HepG2 (cell line): ENCODE results near the gene SIRT7. TPM values are rescaled to one million over a fixed set of nuclear protein-coding genes. Genes with fewer than 3 reads are reported as not detected.

ENCODE experiments used
- ARID4A ChIP-seq: sonication (generic); formaldehyde crosslinking; IDR thresholded peaks from 2 replicates; pipeline ENCODE4 v1.5.0; 2020; ENCODE audit warnings: mild to moderate bottlenecking, missing genetic modification reagents, borderline replicate concordance
- CREBL2 ChIP-seq: sonication (generic); formaldehyde crosslinking; IDR thresholded peaks from 2 replicates; pipeline ENCODE4 v1.8.1; 2023; ENCODE audit warnings: missing genetic modification reagents, mild to moderate bottlenecking, borderline replicate concordance
- DNMT3B ChIP-seq: conservative IDR thresholded peaks from 2 replicates; pipeline ENCODE4 v1.6.1; 2016; ENCODE audit warnings: missing biosample characterization, control low read depth
- EHMT2 ChIP-seq: fragments of 200-600 bp; sonication (generic); IDR thresholded peaks from 2 replicates; pipeline ENCODE4 v1.7.0; 2017; ENCODE audit warnings: antibody characterized with exemption, low read depth, low read length, borderline replicate concordance
- HNRNPH1 ChIP-seq: fragments of 200-400 bp; formaldehyde crosslinking; optimal IDR thresholded peaks from 2 replicates; pipeline ENCODE3; 2017; ENCODE audit warnings: mild to moderate bottlenecking, low read depth, low read length
- KLF9 ChIP-seq: IDR thresholded peaks from 2 replicates; pipeline ENCODE4 v1.6.1; 2016; ENCODE audit warnings: low read depth
- MTF2 ChIP-seq: sonication (generic); formaldehyde crosslinking; IDR thresholded peaks from 2 replicates; pipeline ENCODE4 v1.5.0; 2020; ENCODE audit warnings: missing genetic modification reagents, borderline replicate concordance
- TCF7L2 ChIP-seq: IDR thresholded peaks from 2 replicates; pipeline ENCODE4 v1.6.1; 2011; ENCODE audit warnings: mild to moderate bottlenecking, low read depth, low read length, moderate library complexity
- ZNF263 ChIP-seq: sonication (generic); formaldehyde crosslinking; IDR thresholded peaks from 2 replicates; pipeline ENCODE4 v1.4.0; 2020; ENCODE audit warnings: missing genetic modification reagents
- ZNF547 ChIP-seq: sonication (generic); formaldehyde crosslinking; IDR thresholded peaks from 2 replicates; pipeline ENCODE4 v1.5.1; 2020; ENCODE audit warnings: mild to moderate bottlenecking, missing genetic modification reagents
- ZNF879 ChIP-seq: sonication (generic); formaldehyde crosslinking; IDR thresholded peaks from 2 replicates; pipeline ENCODE4 v1.8.1; 2023; ENCODE audit warnings: missing genetic modification reagents
- polyA plus RNA-seq, 8 experiments: library from polyadenylated mRNA; depleted of rRNA in 3 of 8; stranded (reverse) in 7 of 8; unstranded in 1 of 8; fragments of >200 nt; fragmentation: Illumina TruSeq in 4 of 8; extraction: Trizol in 4 of 8; gene quantifications; 2 replicates each; pipeline versions ENCODE4 v1.2.1 to v1.2.3, GENCODE V29; 2011 to 2016; ENCODE audit warnings: low read depth in 4 of 8, missing spikeins in 1 of 8, mixed read lengths in 1 of 8; ENCODE audit not compliant: insufficient read depth in 1 of 8
- total RNA-seq, 5 experiments: library from RNA; depleted of rRNA; stranded (reverse); fragments of >200 nt; fragmentation: Illumina TruSeq; extraction: Trizol; gene quantifications; 2 replicates each; pipeline ENCODE4 v1.2.3, GENCODE V29; 2016; ENCODE audit warnings: low read depth in 1 of 5
- TF ChIP-seq, protein P1 (sequence below): sonication (generic); formaldehyde crosslinking; IDR thresholded peaks from 2 replicates; pipeline ENCODE4 v1.5.0; 2020; ENCODE audit warnings: mild to moderate bottlenecking, missing genetic modification reagents, borderline replicate concordance
- TF ChIP-seq, protein P2 (sequence below): sonication (generic); formaldehyde crosslinking; IDR thresholded peaks from 2 replicates; pipeline ENCODE4 v1.5.0; 2020; ENCODE audit warnings: mild to moderate bottlenecking, missing genetic modification reagents

The SIRT7 gene
- total and polyA plus RNA-seq, 2 of the 13 experiments (the other 11 are each of a cell fraction or from before 2014, with no cell fraction given) = 8.3 to 24.8 TPM

DNA sequence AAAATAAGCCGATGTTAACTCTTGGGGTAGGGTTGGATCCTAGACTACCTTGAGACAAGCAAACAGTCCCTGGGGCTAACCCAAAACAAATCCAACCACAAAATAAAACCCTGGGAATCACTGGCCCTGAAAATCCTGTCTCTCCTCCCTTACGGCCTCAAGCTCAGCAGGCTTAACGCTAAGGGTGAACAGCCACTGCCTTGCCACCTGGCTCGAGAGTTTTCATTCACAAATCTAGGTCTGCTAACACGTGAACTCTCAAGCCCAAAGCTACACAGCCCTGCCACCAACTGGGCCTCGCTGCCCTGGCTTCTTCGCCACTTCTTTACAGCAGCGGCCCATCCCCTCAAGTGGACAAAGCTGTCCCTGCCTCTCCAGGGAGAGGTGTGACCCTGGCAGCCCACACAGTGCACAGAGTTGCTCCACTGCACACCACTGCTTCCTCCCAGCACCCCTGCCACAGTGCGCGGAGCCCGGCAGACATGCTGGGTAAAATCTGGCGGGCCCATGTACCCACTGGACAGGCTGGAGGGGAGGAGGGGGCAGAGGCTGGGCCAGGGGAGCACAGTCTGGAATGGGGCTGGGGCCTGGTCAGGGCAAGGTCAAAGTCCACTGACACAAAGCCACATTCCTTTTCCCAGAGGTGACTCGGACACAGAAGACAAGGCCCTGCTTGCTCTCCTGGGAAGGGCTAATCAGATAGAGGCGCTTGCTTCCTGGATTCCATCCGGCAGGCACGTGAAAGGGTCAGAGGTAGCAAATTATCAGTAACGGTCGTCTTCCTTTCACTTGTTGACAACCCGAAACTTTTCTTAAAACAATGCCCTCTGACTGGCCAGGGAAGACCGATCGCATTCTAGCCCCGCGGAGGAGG lies 7.8 kb downstream of the SIRT7 start (continued):
- TF ChIP-seq, protein P1, sequence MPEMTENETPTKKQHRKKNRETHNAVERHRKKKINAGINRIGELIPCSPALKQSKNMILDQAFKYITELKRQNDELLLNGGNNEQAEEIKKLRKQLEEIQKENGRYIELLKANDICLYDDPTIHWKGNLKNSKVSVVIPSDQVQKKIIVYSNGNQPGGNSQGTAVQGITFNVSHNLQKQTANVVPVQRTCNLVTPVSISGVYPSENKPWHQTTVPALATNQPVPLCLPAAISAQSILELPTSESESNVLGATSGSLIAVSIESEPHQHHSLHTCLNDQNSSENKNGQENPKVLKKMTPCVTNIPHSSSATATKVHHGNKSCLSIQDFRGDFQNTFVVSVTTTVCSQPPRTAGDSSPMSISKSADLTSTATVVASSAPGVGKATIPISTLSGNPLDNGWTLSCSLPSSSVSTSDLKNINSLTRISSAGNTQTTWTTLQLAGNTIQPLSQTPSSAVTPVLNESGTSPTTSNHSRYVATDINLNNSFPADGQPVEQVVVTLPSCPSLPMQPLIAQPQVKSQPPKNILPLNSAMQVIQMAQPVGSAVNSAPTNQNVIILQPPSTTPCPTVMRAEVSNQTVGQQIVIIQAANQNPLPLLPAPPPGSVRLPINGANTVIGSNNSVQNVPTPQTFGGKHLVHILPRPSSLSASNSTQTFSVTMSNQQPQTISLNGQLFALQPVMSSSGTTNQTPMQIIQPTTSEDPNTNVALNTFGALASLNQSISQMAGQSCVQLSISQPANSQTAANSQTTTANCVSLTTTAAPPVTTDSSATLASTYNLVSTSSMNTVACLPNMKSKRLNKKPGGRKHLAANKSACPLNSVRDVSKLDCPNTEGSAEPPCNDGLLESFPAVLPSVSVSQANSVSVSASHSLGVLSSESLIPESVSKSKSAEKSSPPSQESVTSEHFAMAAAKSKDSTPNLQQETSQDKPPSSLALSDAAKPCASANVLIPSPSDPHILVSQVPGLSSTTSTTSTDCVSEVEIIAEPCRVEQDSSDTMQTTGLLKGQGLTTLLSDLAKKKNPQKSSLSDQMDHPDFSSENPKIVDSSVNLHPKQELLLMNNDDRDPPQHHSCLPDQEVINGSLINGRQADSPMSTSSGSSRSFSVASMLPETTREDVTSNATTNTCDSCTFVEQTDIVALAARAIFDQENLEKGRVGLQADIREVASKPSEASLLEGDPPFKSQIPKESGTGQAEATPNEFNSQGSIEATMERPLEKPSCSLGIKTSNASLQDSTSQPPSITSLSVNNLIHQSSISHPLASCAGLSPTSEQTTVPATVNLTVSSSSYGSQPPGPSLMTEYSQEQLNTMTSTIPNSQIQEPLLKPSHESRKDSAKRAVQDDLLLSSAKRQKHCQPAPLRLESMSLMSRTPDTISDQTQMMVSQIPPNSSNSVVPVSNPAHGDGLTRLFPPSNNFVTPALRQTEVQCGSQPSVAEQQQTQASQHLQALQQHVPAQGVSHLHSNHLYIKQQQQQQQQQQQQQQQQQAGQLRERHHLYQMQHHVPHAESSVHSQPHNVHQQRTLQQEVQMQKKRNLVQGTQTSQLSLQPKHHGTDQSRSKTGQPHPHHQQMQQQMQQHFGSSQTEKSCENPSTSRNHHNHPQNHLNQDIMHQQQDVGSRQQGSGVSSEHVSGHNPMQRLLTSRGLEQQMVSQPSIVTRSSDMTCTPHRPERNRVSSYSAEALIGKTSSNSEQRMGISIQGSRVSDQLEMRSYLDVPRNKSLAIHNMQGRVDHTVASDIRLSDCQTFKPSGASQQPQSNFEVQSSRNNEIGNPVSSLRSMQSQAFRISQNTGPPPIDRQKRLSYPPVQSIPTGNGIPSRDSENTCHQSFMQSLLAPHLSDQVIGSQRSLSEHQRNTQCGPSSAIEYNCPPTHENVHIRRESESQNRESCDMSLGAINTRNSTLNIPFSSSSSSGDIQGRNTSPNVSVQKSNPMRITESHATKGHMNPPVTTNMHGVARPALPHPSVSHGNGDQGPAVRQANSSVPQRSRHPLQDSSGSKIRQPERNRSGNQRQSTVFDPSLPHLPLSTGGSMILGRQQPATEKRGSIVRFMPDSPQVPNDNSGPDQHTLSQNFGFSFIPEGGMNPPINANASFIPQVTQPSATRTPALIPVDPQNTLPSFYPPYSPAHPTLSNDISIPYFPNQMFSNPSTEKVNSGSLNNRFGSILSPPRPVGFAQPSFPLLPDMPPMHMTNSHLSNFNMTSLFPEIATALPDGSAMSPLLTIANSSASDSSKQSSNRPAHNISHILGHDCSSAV (CRISPR knock-in tag) = no peak
- TF ChIP-seq KLF9 (CRISPR knock-in tag) (peak; percentile 87; the same call in 1 of the 2 replicates), HNRNPH1 (no peak), MTF2 (CRISPR knock-in tag) (no peak), CREBL2 (CRISPR knock-in tag) (no peak), TCF7L2 (no peak), ZNF263 (peak; percentile 100), DNMT3B (CRISPR knock-in tag) (no peak), EHMT2 (no peak), ZNF547 (no peak; the same call in 1 of the 2 replicates), ZNF879 (no peak), ARID4A (peak; percentile 96)
- TF ChIP-seq, protein P2, sequence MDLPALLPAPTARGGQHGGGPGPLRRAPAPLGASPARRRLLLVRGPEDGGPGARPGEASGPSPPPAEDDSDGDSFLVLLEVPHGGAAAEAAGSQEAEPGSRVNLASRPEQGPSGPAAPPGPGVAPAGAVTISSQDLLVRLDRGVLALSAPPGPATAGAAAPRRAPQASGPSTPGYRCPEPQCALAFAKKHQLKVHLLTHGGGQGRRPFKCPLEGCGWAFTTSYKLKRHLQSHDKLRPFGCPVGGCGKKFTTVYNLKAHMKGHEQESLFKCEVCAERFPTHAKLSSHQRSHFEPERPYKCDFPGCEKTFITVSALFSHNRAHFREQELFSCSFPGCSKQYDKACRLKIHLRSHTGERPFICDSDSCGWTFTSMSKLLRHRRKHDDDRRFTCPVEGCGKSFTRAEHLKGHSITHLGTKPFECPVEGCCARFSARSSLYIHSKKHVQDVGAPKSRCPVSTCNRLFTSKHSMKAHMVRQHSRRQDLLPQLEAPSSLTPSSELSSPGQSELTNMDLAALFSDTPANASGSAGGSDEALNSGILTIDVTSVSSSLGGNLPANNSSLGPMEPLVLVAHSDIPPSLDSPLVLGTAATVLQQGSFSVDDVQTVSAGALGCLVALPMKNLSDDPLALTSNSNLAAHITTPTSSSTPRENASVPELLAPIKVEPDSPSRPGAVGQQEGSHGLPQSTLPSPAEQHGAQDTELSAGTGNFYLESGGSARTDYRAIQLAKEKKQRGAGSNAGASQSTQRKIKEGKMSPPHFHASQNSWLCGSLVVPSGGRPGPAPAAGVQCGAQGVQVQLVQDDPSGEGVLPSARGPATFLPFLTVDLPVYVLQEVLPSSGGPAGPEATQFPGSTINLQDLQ (CRISPR knock-in tag) = 0 out of 2 replicates have a peak, but pooled peaks have one; percentile 69
